Measurements from ENCODE around the gene CTTNBP2NL. TPM values are rescaled to one million over a fixed set of nuclear protein-coding genes. Genes with fewer than 3 reads are reported as not detected.
"Not testable (repeated sequence)": the region's sequence is repeated elsewhere in the genome, so short reads cannot be mapped to it uniquely, and the experiment has no call there.

Gene CTTNBP2NL
- total RNA-seq, 1 experiment from 2014 or later: 11.9 TPM

- no peak for DNase-seq
- Histone ChIP-seq H3K27me3 (peaks cover 10% of the 10 kb centered on the region), H3K4me3 (no peak overlapping the region), H3K36me3 (no peaks in the 10 kb centered on the region), H3K9me3 (peaks cover 11% of the 10 kb centered on the region)
These were observed 15.7 kb upstream of the CTTNBP2NL start for GRCh38 chr1:112380356-112380755.

GRCh38 chr1:112381324-112382076 lies 14.5 kb upstream of the CTTNBP2NL start:
- H3K27me3 ChIP-seq: peaks cover 10% of the 10 kb centered on the region
- no peak overlapping the region for H3K4me3 ChIP-seq
- H3K9me3 ChIP-seq: peaks cover 9% of the 10 kb centered on the region
- H3K36me3 ChIP-seq: no peaks in the 10 kb centered on the region
- no peak for DNase-seq

GRCh38 chr1:112383759-112384370 lies 12.1 kb upstream of the CTTNBP2NL start:
- H3K4me3 ChIP-seq: no peak overlapping the region
- H3K9me3 ChIP-seq: no peaks in the 10 kb centered on the region
- DNase-seq: no peak
- H3K36me3 ChIP-seq: no peaks in the 10 kb centered on the region
- peaks cover 5% of the 10 kb centered on the region for H3K27me3 ChIP-seq

- Histone ChIP-seq H3K27me3 (peaks cover 5% of the 10 kb centered on the region; the same call in 1 of the 2 replicates), H3K9me3 (no peaks in the 10 kb centered on the region), H3K36me3 (no peaks in the 10 kb centered on the region), H3K4me3 (no peak overlapping the region)
- DNase-seq: no peak
These were observed 9.8 kb upstream of the CTTNBP2NL start for GRCh38 chr1:112386024-112386723.

GRCh38 chr1:112386731-112387346 lies 9.2 kb upstream of the CTTNBP2NL start:
- Histone ChIP-seq H3K4me3 (no peak overlapping the region), H3K27me3 (peaks cover 5% of the 10 kb centered on the region; the same call in 1 of the 2 replicates), H3K36me3 (no peaks in the 10 kb centered on the region), H3K9me3 (no peaks in the 10 kb centered on the region)
- DNase-seq: no peak

- no peaks in the 10 kb centered on the region for H3K9me3 ChIP-seq
- no peak for DNase-seq
- H3K4me3 ChIP-seq: no peak overlapping the region
- H3K36me3 ChIP-seq: no peaks in the 10 kb centered on the region
- peaks cover 5% of the 10 kb centered on the region; the same call in 1 of the 2 replicates for H3K27me3 ChIP-seq
These were observed 8.2 kb upstream of the CTTNBP2NL start for GRCh38 chr1:112387807-112388206.

- no peak for DNase-seq
These were observed 7.6 kb upstream of the CTTNBP2NL start for GRCh38 chr1:112388436-112388835.

GRCh38 chr1:112389689-112390088 lies 6.3 kb upstream of the CTTNBP2NL start:
- Histone ChIP-seq H3K27me3 (peaks cover 1% of the 10 kb centered on the region; the same call in 1 of the 2 replicates), H3K36me3 (no peaks in the 10 kb centered on the region), H3K9me3 (no peaks in the 10 kb centered on the region), H3K4me3 (no peak overlapping the region)
- DNase-seq: no peak

More at GRCh38 chr1:112388436-112388835, 7.6 kb upstream of the CTTNBP2NL start:
- H3K4me3 ChIP-seq: no peak overlapping the region
- H3K9me3 ChIP-seq: no peaks in the 10 kb centered on the region
- H3K27me3 ChIP-seq: peaks cover 5% of the 10 kb centered on the region; the same call in 1 of the 2 replicates
- no peaks in the 10 kb centered on the region for H3K36me3 ChIP-seq

GRCh38 chr1:112390335-112390734 lies 5.7 kb upstream of the CTTNBP2NL start:
- DNase-seq, H3K36me3 ChIP-seq, H3K27me3 ChIP-seq, H3K9me3 ChIP-seq: not testable (repeated sequence)
- peak overlapping the region; percentile 41 for H3K4me3 ChIP-seq

- DNase-seq: peak; percentile 85
These were observed 5.0 kb upstream of the CTTNBP2NL start for GRCh38 chr1:112390775-112391602.

GRCh38 chr1:112391603-112391940 lies 4.4 kb upstream of the CTTNBP2NL start:
- Histone ChIP-seq H3K36me3 (no peaks in the 10 kb centered on the region), H3K4me3 (no peak overlapping the region), H3K9me3 (no peaks in the 10 kb centered on the region), H3K27me3 (no peaks in the 10 kb centered on the region)
- no peak for DNase-seq

More at GRCh38 chr1:112390775-112391602, 5.0 kb upstream of the CTTNBP2NL start:
- no peaks in the 10 kb centered on the region for H3K36me3 ChIP-seq
- H3K9me3 ChIP-seq: no peaks in the 10 kb centered on the region
- peak overlapping the region; percentile 41 for H3K4me3 ChIP-seq
- H3K27me3 ChIP-seq: no peaks in the 10 kb centered on the region

GRCh38 chr1:112393631-112393974 lies 2.4 kb upstream of the CTTNBP2NL start:
- peaks cover 3% of the 10 kb centered on the region for H3K36me3 ChIP-seq
- DNase-seq: peak; percentile 12
- H3K4me3 ChIP-seq: no peak overlapping the region
- H3K27me3 ChIP-seq: no peaks in the 10 kb centered on the region
- no peaks in the 10 kb centered on the region for H3K9me3 ChIP-seq

GRCh38 chr1:112394743-112395062 lies 1.3 kb upstream of the CTTNBP2NL start:
- Histone ChIP-seq H3K36me3 (peaks cover 3% of the 10 kb centered on the region), H3K4me3 (peak overlapping the region; percentile 18), H3K9me3 (no peaks in the 10 kb centered on the region), H3K27me3 (no peaks in the 10 kb centered on the region)
- no peak for DNase-seq

GRCh38 chr1:112395256-112395820 lies 676 bp upstream of the CTTNBP2NL start:
- no peak for DNase-seq
- peaks cover 3% of the 10 kb centered on the region for H3K36me3 ChIP-seq
- H3K27me3 ChIP-seq: no peaks in the 10 kb centered on the region
- H3K9me3 ChIP-seq: no peaks in the 10 kb centered on the region
- peak overlapping the region; percentile 92 for H3K4me3 ChIP-seq

- H3K4me3 ChIP-seq: peak overlapping the region; percentile 92
- H3K36me3 ChIP-seq: peaks cover 3% of the 10 kb centered on the region
- no peaks in the 10 kb centered on the region for H3K27me3 ChIP-seq
- H3K9me3 ChIP-seq: no peaks in the 10 kb centered on the region
- no peak for DNase-seq
These were observed 848 bp downstream of the CTTNBP2NL start for GRCh38 chr1:112396653-112397471.
